Right lobe of liver (tissue), 4 donors: ENCODE results near the gene SEMG1.

Experiments used
- CTCF ChIP-seq, 4 donors: fragments of 200-600 bp in 3 of 4; fragments of 450-650 bp in 1 of 4; IDR thresholded peaks; one replicate each; pipeline versions ENCODE4 v1.5.1 to v1.8.0; 2016 to 2022; ENCODE audit warnings: antibody characterized with exemption in 4 of 4, mild to moderate bottlenecking in 2 of 4
- POLR2A ChIP-seq: fragments of 450-650 bp; IDR thresholded peaks from one replicate; pipeline ENCODE4 v1.6.1; 2017; ENCODE audit warnings: antibody characterized with exemption, mild to moderate bottlenecking
- donor health status: DM: no; HTN: no; CAD: no.
- donor health status: DM: no; HTN: no; CAD: no.
- donor health status: DM: no; HTN: yes; CAD: no.

- no peak for TF ChIP-seq CTCF (IDR thresholded peaks at IDR 0.05)
- no peak for TF ChIP-seq POLR2A
Measured at GRCh38 chr20:45258259-45258658, 51.4 kb downstream of the SEMG1 start.
